GDM1 (cell line): ENCODE results near the gene ATF3.

Experiments
- DNase-seq: peaks from one replicate; lab custom pipeline; 2025; lab: John Stamatoyannopoulos, UW

The ATF3 gene, protein sequence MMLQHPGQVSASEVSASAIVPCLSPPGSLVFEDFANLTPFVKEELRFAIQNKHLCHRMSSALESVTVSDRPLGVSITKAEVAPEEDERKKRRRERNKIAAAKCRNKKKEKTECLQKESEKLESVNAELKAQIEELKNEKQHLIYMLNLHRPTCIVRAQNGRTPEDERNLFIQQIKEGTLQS

DNA sequence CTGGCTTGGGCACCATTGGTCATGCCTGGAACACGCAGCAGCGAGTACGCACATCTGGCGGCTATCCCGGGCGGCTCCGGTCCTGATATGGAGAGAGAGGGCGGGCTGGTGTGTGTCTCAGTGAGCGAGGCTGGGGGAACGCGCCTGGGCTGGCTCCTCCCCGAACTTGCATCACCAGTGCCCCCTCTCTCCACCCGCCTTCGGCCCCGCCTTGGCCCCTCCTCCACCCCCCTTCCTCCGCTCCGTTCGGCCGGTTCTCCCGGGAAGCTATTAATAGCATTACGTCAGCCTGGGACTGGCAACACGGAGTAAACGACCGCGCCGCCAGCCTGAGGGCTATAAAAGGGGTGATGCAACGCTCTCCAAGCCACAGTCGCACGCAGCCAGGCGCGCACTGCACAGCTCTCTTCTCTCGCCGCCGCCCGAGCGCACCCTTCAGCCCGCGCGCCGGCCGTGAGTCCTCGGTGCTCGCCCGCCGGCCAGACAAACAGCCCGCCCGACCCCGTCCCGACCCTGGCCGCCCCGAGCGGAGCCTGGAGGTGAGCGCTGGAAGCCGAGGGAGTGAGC is at the start of gene ATF3:
Gene ATF3 (plus strand): TSS at position 370 of the 567 bp plus-strand sequence. CDS start 6,261 bp downstream, outside the sequence.
- peak; percentile 62 for DNase-seq

DNA sequence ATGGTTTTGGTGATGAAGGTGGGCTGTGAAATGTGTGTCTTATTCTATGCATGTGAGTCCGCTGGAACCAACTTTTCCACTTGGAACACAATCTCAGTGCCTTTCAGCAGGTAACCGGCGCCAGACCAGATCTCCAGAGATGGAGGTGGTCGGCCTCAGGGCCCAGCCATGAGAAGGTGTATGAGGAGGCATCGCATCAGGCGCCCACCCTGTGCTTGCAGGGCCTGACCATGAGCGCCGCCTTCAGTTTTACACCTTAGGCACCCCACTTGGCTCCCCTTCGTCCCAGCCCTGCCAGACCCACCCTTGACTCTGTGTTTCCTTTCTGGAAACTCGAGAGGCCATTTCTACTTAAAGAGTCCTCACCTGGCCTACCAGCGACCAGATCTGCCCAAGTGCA is 48.6 kb upstream of the ATF3 start:
- no peak for DNase-seq

DNA sequence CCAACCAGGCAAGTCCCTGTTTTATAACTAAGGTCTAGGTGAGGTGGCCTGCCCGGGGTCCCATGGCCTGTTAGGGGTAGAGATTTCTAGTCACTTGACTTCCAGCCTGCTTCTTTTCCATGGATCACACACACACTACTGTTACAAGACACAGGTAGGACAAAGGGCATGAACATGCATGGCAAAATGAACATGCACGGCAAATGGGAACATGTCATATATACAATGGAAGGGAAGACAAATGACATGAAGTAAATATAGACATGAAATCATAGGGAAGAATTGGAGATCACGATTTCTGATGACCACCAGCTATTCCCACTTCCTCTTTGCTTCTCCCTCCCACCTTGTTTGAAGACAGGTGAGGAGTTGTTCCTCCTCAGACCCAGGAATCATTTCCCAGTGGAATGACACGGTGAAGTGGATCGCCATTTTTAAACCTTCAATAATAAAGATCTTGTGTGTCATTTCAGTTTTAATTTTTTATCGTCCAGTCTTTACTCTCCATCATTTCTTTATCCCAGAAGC is 47.6 kb upstream of the ATF3 start:
- DNase-seq = no peak

DNA sequence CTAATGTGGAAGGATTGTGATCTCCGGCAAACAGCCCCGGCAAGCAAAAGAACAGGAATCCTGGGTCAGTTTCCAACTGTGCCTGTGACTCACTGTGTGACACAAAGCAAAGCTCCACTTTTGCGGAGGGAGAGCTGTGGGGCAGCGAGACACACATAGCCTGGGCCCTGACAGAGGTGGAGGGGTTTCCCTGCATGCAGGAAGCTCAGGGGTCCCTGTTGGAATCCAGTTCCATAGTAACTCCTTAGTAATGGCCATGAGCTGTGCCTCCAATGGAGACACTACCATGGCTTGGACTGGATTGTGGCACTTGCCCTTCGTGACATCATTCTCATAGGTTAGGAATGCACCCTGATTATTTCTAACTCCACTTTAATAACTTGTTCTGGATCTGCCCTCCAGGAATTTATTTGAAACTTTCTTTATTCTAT is 47.0 kb upstream of the ATF3 start:
- DNase-seq = no peak

DNA sequence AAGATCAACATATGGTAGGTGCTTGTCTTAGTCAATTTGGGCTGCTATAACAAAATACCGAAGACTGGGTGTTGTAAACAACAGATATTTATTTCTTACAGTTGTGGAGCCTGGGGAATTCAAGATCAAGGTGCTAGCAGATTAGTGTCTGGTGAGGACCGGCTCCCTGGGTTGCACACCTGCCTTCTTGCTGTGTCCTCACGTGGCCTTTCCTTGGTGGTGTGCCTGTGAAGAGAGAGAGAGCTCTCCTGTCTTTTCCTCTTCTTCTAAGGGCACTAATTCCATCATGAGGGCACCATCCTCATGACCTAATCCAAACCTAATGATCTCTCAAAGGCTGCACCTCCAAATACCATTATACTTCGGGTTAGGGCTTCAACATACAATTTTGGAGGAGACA is 45.8 kb upstream of the ATF3 start:
- no peak for DNase-seq

DNA sequence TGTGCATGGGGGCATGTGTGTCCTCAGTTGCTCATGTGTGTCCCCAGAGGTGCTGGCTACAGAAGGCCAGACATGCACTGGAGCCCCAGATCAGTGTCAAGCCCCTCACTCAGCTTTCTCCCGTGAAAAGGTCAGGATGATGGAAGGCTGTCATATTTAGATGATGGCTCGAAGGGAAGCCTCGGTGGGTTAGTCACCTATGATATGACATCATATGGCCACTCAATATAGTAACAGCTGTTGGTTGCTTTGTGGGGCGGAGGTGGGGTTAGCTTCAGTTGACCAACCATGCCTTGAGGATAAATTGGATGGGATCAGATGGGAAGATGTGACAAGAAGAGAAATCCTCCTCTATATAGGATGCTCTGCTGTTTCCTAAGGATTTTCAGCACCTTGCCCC is 43.5 kb upstream of the ATF3 start:
- no peak for DNase-seq

DNA sequence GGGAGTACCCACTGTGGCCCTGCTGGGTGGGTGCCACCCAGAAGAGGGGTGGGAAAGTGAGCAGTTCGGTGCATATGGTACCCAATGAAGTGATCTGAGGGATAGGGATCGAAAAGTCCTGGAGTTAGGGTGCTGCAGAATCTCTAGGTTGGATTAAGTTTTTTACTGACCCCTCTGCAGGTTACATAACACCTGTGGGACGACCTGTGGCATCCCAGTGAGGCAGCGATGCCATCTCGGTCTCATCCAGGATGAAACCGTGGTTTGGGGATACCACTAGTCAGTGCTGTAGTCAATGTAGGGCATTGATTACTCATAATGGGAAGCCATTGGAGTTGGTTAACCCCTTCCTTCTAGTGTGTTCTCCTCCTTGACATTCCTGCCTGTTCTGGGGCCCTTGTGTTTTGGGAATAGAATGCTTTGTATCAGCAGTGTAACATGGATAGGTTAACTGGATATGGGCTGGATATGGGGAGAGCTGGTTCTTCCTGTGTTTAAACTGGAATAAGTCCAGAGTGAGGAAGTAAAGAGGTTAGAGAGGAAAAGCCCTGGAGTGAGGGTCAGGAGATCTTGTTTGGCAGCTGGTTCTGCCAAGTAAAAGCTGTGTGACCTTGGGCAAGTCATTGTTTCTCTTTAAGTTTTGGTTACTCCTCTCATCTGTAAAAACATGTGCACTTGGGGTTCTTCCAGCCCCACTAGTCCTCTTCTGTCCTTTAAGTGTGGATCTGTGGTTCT is 42.8 kb upstream of the ATF3 start:
- no peak for DNase-seq

DNA sequence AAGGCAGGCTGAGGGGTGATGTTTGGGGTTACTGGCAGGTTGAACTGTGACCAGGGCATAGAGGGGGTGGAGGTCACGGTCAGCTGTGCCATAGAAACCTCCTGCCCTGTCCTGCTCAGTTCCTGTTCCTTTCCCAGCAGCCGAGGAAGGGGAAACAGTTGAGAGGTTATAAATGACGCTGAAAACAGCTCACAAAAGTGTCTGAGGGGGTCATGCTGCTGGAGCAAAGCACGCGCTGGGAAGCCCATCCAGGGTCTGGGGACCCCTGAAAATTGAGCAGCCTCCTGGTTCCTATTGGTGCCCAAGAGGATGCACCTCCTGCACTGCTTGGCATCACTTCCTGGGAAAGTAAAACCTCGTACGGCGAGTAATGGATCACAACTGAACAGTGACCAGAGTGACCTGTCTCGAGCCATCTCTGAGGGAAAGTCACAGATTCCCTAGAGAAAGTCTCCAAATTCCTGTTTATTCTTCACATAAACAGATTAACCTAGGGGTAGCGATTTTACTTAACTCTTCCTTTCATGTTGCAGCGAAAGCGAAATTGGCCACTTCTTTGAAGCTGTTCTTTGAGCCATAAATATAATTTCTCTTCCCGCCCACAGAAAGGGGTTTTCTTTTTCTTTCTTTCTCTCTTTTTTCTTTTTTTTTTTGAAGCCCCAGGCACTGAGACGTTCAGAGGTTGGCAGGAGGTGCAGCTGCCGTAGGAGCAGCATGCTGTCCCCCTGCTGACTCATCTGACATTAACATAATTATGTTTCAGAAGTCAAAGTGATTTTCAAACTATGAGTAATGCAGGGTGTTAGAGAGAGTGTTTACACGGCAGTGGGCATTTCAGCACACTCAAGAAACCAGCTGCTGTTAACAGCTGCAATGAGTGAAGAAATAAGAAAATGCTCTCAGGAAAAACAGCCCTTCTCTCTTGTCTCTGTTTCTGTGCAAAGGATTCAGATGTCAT is 41.8 kb upstream of the ATF3 start:
- DNase-seq = peak; percentile 17

DNA sequence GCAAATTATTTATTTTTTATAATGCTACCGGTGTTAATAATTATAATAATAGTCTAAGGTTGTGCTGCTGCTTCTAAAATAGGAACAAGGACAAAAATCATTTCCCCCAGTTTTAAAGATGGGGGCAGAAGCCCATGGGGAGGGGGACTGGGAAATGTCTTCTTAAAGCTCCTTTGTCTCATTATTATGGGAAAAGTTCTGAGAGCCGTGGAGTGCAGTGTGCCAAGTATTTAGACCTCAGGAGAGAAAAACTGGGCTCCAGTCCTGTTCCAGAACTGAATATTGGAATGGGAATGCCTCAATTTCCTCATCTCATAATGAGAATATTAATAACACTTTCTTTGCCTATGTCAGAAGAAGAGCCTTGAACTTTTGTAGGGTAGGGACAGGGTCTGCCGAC is 40.9 kb upstream of the ATF3 start:
- DNase-seq = no peak

DNA sequence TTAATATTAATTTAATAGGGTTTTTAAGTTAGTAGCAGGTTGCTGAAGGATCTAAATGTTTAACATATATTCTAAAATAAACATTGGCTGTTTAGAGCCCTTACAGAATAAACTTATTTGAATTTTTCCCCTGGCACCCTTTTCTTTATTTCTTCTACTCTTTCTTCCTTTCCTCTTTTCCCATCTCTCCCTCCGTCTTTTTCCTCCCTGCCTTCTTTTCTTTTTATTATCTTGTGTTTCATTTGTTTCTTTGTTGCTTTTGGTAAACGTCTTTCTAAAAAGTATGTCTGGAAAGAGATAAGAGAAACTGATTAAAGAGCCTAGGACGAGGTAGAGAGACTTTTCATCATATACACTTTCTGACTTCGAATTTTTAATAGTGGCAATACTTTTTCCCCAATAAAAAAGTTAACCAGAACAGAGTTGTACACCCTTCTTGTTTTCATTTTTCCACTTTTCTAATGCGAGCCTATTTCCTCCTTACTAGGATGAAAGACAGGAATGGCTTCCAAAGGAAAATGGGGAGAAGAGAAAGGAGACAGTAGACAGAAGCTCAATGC is 39.5 kb upstream of the ATF3 start:
- no peak for DNase-seq

DNA sequence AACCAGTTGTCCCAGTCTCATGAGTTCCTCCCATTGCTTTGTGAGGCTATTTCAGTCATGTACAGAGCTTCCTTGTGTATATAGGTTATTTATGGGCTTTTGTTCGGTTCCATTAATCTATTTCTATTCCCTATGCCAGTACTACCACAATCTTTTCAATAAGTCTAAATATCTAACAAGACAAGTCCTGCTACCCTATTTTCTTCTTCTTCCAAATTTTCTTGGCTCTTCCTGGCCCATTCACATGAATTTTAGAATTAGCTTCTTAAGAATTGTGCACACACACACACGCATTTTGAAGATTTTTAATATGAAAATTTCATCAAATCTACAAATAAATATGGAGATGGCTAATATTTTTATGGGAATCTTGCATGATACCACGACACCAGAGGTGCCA is 33.8 kb upstream of the ATF3 start:
- no peak for DNase-seq

DNA sequence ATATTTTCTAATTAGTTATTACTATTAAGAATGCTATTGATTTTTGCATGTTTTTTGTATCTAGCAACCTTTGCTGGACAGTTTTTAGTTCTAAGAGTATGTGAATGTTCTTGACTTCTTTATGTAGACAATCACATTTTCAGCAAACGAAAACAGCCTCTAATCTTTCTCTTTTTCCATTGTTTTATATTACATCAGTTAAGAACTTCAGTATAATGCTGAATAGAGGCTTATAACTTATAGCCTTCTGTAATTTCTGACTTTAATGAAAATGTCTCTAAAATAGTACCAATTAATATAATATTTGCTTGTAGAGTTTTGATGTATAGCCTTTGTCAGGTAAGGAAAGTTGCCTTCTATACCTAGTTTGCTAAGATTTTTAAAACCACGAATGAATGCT is 33.2 kb upstream of the ATF3 start:
- DNase-seq = no peak

DNA sequence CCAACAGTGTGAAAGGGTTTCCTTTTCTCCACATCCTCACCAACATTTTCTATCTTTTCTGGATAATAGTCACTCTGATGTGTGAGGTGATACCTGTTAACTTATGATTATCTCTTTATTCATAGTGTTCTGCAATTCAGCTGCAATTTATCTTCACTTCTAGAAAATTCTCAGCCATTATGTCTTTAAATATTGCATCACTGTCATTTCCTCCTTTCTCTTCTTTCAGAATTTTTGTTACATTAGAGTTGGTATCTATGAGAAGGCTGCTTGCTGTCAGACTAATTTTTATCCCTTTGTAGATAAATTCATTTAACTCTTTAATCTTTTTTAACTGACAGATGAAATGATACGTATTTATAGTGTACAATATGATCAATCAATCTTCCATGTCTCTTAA is 30.5 kb upstream of the ATF3 start:
- DNase-seq = no peak

DNA sequence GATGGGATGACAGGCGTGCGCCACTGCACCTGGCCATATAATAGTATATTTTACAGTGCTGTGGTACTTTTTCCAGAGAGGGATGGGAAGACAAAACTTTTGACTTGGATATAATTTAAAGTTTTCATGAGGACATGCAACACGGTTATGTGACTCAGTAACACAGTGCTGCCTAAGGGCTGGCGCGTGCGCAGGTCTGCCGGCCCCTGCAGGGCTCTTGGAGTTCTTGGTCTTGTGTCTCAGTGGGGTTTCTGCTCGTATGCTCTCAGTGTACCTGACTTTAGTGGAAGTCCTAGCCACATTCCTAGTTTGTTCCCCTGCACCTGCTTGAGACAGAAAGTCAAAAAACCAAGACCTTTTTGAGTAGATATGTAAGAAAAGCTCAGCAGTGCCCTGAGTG is 27.5 kb upstream of the ATF3 start:
- DNase-seq = no peak

DNA sequence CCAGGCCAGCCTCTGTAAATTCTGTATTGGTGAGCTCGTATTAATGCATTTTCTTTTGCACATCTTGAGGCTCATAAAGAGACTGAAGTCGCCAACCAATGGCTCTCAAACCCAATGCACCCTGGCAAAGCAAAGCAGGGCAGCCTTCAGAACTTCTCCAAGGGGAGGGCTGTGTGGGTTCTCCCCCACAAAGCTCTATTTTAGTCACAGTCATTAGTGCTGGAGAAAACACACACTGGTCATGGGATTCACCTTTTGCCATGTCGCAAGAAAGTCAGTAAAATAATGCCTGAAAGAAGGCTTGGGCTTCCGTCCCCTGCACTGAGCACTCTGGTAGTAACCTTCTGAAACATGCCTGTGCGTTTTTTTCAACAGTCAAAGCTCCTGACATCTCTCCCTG is 26.3 kb upstream of the ATF3 start:
- DNase-seq = no peak

DNA sequence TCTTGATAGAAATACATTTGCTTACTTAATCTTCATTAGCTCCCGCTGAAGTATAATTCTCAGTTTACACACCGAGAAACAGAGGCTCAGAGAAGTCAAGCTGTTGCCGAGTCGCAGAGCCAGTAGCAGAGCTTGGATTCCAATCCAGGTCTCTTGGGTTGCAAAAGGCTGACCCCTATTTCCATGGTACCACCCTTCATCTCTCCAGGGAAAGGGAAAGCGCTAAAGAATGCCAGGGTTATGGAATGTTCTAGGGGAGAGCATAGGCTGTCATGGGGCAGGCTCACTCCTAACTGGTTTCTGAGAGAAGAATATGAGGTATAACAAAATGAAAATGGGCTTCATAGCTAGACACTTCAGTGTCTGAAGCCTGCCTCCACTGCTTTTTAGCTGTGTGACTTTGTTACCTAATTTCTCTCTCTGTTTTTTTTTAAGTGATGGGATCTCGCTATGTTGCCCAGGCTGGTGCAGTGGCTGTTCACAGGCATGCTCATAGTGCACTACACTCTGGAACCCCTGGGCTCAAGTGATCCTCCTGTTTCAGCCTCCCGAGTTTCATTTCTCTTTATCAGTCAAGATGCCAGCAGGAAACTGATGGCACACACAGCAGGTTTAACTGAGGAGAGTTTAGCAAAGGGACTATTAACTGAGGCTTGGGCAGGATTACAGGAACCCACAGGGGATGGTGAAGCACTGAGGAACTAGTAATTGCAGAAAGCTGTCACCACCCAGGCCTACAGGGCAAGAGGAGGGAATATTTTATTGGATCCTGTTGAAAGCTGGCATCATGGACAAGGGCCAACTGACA is 25.5 kb upstream of the ATF3 start:
- no peak for DNase-seq

DNA sequence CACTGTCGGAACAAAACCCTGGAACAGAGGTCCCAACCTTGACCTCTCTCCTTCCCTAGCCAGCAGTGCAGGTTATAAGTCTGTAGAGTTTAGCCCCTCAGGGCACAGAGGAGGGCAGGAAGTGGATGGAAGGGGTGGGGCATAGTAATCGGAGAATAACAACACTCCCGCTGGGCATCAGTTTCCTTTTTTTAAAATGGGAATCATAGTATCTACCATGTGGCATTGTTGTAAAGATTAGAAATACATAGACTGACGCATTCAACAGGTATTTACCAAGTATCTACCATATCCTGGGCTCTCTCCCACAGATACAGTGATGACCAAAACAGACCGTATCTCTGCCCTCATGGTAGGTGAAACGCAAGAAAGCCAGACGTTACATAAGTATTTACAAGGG is 24.9 kb upstream of the ATF3 start:
- DNase-seq = no peak

DNA sequence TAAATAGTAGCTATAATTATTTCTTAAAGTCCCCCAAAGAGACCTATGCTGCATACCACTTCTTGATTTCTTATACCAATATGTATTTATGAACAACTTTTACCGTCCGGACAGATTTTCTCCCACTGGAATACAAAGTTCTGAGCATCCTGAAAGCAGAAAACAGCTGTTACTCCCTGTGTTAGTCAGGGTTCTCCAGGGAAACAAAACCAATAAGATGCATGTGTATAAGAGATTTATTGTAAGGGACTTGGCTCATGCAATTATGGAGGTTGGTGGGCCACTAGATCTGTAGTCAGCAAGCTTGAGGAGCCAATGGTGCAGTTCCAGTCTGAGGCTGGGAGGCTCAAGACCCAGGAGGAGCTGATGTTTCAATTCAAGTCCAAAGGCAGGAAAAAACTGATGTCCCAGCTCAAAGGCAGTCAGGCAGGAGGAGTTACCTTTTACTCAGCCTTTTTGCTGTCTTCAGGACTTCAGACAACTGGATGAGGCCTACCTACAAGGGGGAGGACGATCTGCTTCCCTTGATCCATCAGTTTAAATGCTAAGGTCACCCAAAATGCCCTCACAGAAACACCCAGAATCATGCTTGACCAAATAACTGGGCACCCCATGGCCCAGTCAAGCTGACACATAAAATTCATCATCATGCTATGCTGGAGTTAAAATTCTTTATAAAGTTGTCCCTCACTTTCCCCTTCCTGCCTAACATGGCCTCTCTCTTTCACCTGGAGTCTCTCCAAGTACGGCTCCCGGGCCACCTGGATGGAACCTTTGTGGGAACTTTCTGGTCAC is 24.3 kb upstream of the ATF3 start:
- no peak for DNase-seq

DNA sequence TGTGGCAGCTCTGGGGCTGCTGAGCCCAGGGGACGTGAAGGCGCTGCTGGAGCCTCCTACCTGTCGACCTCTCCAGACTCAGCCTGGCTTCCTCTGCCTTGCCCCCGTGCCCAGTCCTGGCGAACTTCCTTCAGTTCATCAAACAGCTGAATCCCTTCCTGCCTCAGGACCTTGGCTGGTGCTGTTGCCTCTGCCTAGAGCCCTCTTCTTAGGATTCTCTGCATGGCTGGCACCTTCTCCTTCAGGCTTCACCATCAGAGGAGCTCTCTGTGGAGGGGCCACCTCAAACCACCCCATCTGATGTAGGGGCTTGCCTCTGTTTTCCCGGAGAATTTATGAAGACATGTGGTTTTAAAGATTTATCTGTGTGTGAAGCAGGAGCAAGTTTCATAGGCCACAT is 23.4 kb upstream of the ATF3 start:
- no peak for DNase-seq
